Breast epithelium (tissue), 4 donors: ENCODE data around the gene CALML3. TPM values are rescaled to one million over a fixed set of nuclear protein-coding genes. Genes with fewer than 3 reads are reported as not detected.

Source experiments
- DNase-seq, 2 donors: peaks; one replicate each; pipeline ENCODE4 v3.0.0-alpha.2; 2019; ENCODE audit warnings: low spot score in 2 of 2
- H3K27ac ChIP-seq, 2 donors: fragments of 200-600 bp; sonication (generic) in 1 of 2; one replicate each; pipeline ENCODE4 v1.5.1; 2016 to 2019; ENCODE audit warnings: mild to moderate bottlenecking in 1 of 2
- H3K27me3 ChIP-seq, 2 donors: fragments of 200-600 bp; sonication (generic) in 1 of 2; one replicate each; pipeline versions ENCODE4 v1.5.1 to v1.6.0; 2017 to 2019; ENCODE audit warnings: control low read depth in 1 of 2, mild to moderate bottlenecking in 1 of 2
- H3K36me3 ChIP-seq: fragments of 200-600 bp; one replicate; pipeline ENCODE4 v1.5.1; 2019
- H3K4me1 ChIP-seq, 2 donors: fragments of 200-600 bp; sonication (generic); one replicate each; pipeline ENCODE4 v1.5.1; 2016 to 2019; ENCODE audit warnings: control low read depth in 1 of 2
- H3K4me3 ChIP-seq, 3 donors: fragments of 200-600 bp; sonication (generic); 1 replicate in 2 of 3; 2 replicates in 1 of 3; pipeline ENCODE4 v1.5.1; 2016 to 2019; ENCODE audit warnings: mild to moderate bottlenecking in 3 of 3, moderate library complexity in 2 of 3
- H3K9me3 ChIP-seq, 2 donors: fragments of 200-600 bp; sonication (generic) in 1 of 2; one replicate each; pipeline ENCODE4 v1.5.1; 2016 to 2019; ENCODE audit warnings: control low read depth in 1 of 2
- CTCF ChIP-seq, 3 donors: fragments of 450-650 bp; IDR thresholded peaks; one replicate each; pipeline ENCODE4 v1.5.1; 2016 to 2017; ENCODE audit warnings: antibody characterized with exemption in 3 of 3, mild to moderate bottlenecking in 3 of 3, moderate library complexity in 3 of 3
- POLR2A ChIP-seq: fragments of 450-650 bp; IDR thresholded peaks from one replicate; pipeline ENCODE4 v1.6.1; 2016; ENCODE audit warnings: antibody characterized with exemption, mild to moderate bottlenecking, moderate library complexity
- POLR2AphosphoS5 ChIP-seq, 3 donors: sonication (generic); formaldehyde crosslinking; IDR thresholded peaks; one replicate each; pipeline ENCODE4 v1.6.1; 2017; ENCODE audit warnings: antibody characterized with exemption in 3 of 3
- intact Hi-C: fragments of 100-400 bp; cut with DNase I; formaldehyde crosslinking; loops from one replicate; pipeline ENCODE4 v1.15.1; 2023; ENCODE audit warnings: low total_unique reads
- total RNA-seq, 3 donors: library from RNA; depleted of rRNA; stranded (reverse); fragments of >200 nt; gene quantifications; one replicate each; pipeline ENCODE4 v1.1.0, GENCODE V29; 2016

CALML3 gene
- total RNA-seq, 3 donors from 2014 or later = 3.6 to 13.5 TPM; not detected in 1

- no peak for TF ChIP-seq POLR2AphosphoS5 (IDR thresholded peaks at IDR 0.05)
- no peak for TF ChIP-seq CTCF (IDR thresholded peaks at IDR 0.05)
- TF ChIP-seq POLR2A = no peak
- Histone ChIP-seq H3K9me3 (no peaks in the 10 kb centered on the region), H3K36me3 (no peaks in the 10 kb centered on the region), H3K4me1 (peaks cover 6 to 46% of the 10 kb centered on the region in 2 donors), H3K27ac (peak overlapping the region; percentile 95 to 97), H3K4me3 (no peak overlapping the region), H3K27me3 (no peaks in the 10 kb centered on the region)
- peak in 1 of 2 donors; percentile 50 for DNase-seq
- intact Hi-C loops = no loop called here
These were observed 26.1 kb downstream of the CALML3 start for GRCh38 chr10:5550621-5551530.

GRCh38 chr10:5551531-5552375 lies 27.0 kb downstream of the CALML3 start:
- Histone ChIP-seq H3K36me3 (no peaks in the 10 kb centered on the region), H3K27me3 (no peaks in the 10 kb centered on the region), H3K9me3 (no peaks in the 10 kb centered on the region), H3K4me3 (no peak overlapping the region), H3K4me1 (peaks cover 6 to 38% of the 10 kb centered on the region in 2 donors), H3K27ac (peak overlapping the region; percentile 95 to 97)
- DNase-seq = peak in 1 of 2 donors; percentile 57
- no peak for TF ChIP-seq CTCF (IDR thresholded peaks at IDR 0.05)
- no peak for TF ChIP-seq POLR2AphosphoS5 (IDR thresholded peaks at IDR 0.05)
- TF ChIP-seq POLR2A = no peak
- intact Hi-C loops = no loop called here

GRCh38 chr10:5552376-5553321 lies 27.9 kb downstream of the CALML3 start:
- intact Hi-C loops = no loop called here
- Histone ChIP-seq H3K9me3 (no peaks in the 10 kb centered on the region), H3K36me3 (no peaks in the 10 kb centered on the region), H3K4me1 (peaks cover 6 to 29% of the 10 kb centered on the region in 2 donors), H3K27ac (peak overlapping the region; percentile 95 to 97), H3K27me3 (no peaks in the 10 kb centered on the region), H3K4me3 (no peak overlapping the region)
- peak in 1 of 2 donors; percentile 43 for DNase-seq
- TF ChIP-seq POLR2A = no peak
- TF ChIP-seq POLR2AphosphoS5 (IDR thresholded peaks at IDR 0.05) = no peak
- TF ChIP-seq CTCF (IDR thresholded peaks at IDR 0.05) = no peak

- peaks cover 6 to 26% of the 10 kb centered on the region in 2 donors for H3K4me1 ChIP-seq
- no peaks in the 10 kb centered on the region for H3K27me3 ChIP-seq
- peak in 1 of 2 donors; percentile 45 for DNase-seq
- TF ChIP-seq POLR2AphosphoS5 (IDR thresholded peaks at IDR 0.05) = no peak
- TF ChIP-seq POLR2A = no peak
- no peak for TF ChIP-seq CTCF (IDR thresholded peaks at IDR 0.05)
- no peaks in the 10 kb centered on the region for H3K9me3 ChIP-seq
- intact Hi-C loops = no loop called here
- no peak overlapping the region for H3K4me3 ChIP-seq
- peak overlapping the region; percentile 29 to 95 for H3K27ac ChIP-seq
- H3K36me3 ChIP-seq = no peaks in the 10 kb centered on the region
These were observed 28.8 kb downstream of the CALML3 start for GRCh38 chr10:5553400-5554170.
